Endothelial cell of umbilical vein (primary cell): ENCODE measurements around the gene ZNF808. TPM values are rescaled to one million over a fixed set of nuclear protein-coding genes. Genes with fewer than 3 reads are reported as not detected.

Experiments
- BruUV-seq: library from RNA; stranded (reverse); fragments of 400-500 nt; replicated peaks from 2 replicates; lab custom pipeline; 2021; lab: Mats Ljungman, UMichigan
- CTCF ChIA-PET: fragments of 300-600, 350-600 bp; sonication (Branson Sonifier 250); formaldehyde crosslinking; loops from one replicate; lab custom pipeline; 2021; ENCODE audit warnings: antibody characterized with exemption, inconsistent platforms; lab: Charles Lee
- POLR2A ChIA-PET: fragments of 300-600, 350-600 bp; sonication (Branson Sonifier 250); formaldehyde crosslinking; loops from one replicate; lab custom pipeline; 2021; ENCODE audit warnings: antibody characterized with exemption, inconsistent platforms; lab: Charles Lee
- DNase-seq: peaks from one replicate; pipeline ENCODE4 v3.0.0-alpha.2; 2011; ENCODE audit warnings: low read depth, low spot score
- FAIRE-seq: peaks from 2 replicates; lab custom pipeline; 2011; peaks lifted over from hg19 to GRCh38; lab: Jason Lieb, UNC
- H2AFZ ChIP-seq: 2 replicates; pipeline ENCODE4 v1.6.0; 2012; ENCODE audit warnings: low read depth, low read length, control low read depth, inconsistent platforms
- H3K27ac ChIP-seq: 2 replicates; pipeline ENCODE4 v1.5.1; 2011; ENCODE audit warnings: low read depth, mild to moderate bottlenecking, control low read depth, low read length, moderate library complexity; ENCODE audit not compliant: insufficient read depth
- H3K27me3 ChIP-seq, 2 experiments: 2 replicates each; pipeline versions ENCODE4 v1.6.0 to v1.6.1; 2011; ENCODE audit warnings: low read length in 2 of 2, mixed read lengths in 1 of 2; ENCODE audit not compliant: control insufficient read depth in 2 of 2, insufficient read depth in 2 of 2
- H3K36me3 ChIP-seq, 2 experiments: 2 replicates in 1 of 2; 3 replicates in 1 of 2; pipeline ENCODE4 v1.5.1; 2011; ENCODE audit warnings: low read length in 2 of 2, mild to moderate bottlenecking in 1 of 2, moderate library complexity in 1 of 2; ENCODE audit not compliant: control insufficient read depth in 2 of 2, insufficient read depth in 2 of 2; ENCODE audit errors: extremely low read depth in 1 of 2
- H3K4me1 ChIP-seq: 3 replicates; pipeline ENCODE4 v1.5.1; 2011; ENCODE audit warnings: mild to moderate bottlenecking, low read length; ENCODE audit not compliant: control insufficient read depth, insufficient read depth; ENCODE audit errors: extremely low read depth
- H3K4me2 ChIP-seq: 2 replicates; pipeline ENCODE4 v1.6.1; 2011; ENCODE audit warnings: low read length, control low read depth, mixed read lengths; ENCODE audit not compliant: insufficient read depth
- H3K4me3 ChIP-seq, 3 experiments: fragments of 200-600 bp in 1 of 3; sonication (generic), shearing (Covaris generic) in 1 of 3; replicated peaks in 1 of 3; 2 replicates each; pipeline ENCODE4 v1.5.1; 2011 to 2016; ENCODE audit warnings: control low read depth in 3 of 3, low read length in 3 of 3, mild to moderate bottlenecking in 2 of 3, inconsistent platforms in 1 of 3, low read depth in 1 of 3, moderate library complexity in 1 of 3; ENCODE audit not compliant: insufficient read depth in 1 of 3
- H3K79me2 ChIP-seq: 2 replicates; pipeline ENCODE4 v1.6.0; 2012; ENCODE audit warnings: low read length, inconsistent platforms; ENCODE audit not compliant: control insufficient read depth, insufficient read depth
- H3K9ac ChIP-seq: replicated peaks from 2 replicates; pipeline ENCODE3; 2011; ENCODE audit warnings: low read length, control low read depth; ENCODE audit not compliant: insufficient read depth; ENCODE audit errors: extremely low read depth
- H3K9me1 ChIP-seq: replicated peaks from 3 replicates; pipeline ENCODE4 v1.6.0; 2011; ENCODE audit warnings: mild to moderate bottlenecking, low read length; ENCODE audit not compliant: control insufficient read depth, insufficient read depth; ENCODE audit errors: extremely low read depth
- H3K9me3 ChIP-seq: replicated peaks from 2 replicates; pipeline ENCODE4 v1.5.1; 2012; ENCODE audit warnings: low read length, inconsistent platforms; ENCODE audit not compliant: control insufficient read depth, insufficient read depth
- H4K20me1 ChIP-seq: replicated peaks from 2 replicates; pipeline ENCODE3; 2011; ENCODE audit warnings: mild to moderate bottlenecking, low read length; ENCODE audit not compliant: control insufficient read depth, insufficient read depth; ENCODE audit errors: extremely low read depth
- EZH2 ChIP-seq: IDR thresholded peaks from 2 replicates; pipeline ENCODE4 v1.6.1; 2012; ENCODE audit warnings: borderline replicate concordance, low read depth, mild to moderate bottlenecking, moderate library complexity, low read length, inconsistent platforms; ENCODE audit not compliant: severe bottlenecking
- FOS ChIP-seq: IDR thresholded peaks from 2 replicates; pipeline ENCODE4 v1.6.1; 2011; ENCODE audit warnings: mild to moderate bottlenecking, low read length, moderate library complexity, borderline replicate concordance; ENCODE audit not compliant: insufficient read depth
- GATA2 ChIP-seq: IDR thresholded peaks from 2 replicates; pipeline ENCODE4 v1.7.0; 2011; ENCODE audit warnings: low read depth, mild to moderate bottlenecking, moderate library complexity, mixed read lengths, low read length; ENCODE audit not compliant: insufficient read length, insufficient read depth
- JUN ChIP-seq: IDR thresholded peaks from 2 replicates; pipeline ENCODE4 v1.6.1; 2011; ENCODE audit warnings: borderline replicate concordance, low read depth; ENCODE audit not compliant: insufficient read length, insufficient read depth
- MYC ChIP-seq: IDR thresholded peaks from one replicate; pipeline ENCODE4 v1.6.1; 2011; ENCODE audit warnings: mild to moderate bottlenecking, low read depth, low read length
- POLR2A ChIP-seq: IDR thresholded peaks from 2 replicates; pipeline ENCODE4 v1.6.1; 2012; ENCODE audit warnings: low read depth, mild to moderate bottlenecking, control low read depth, low read length
- POLR2AphosphoS5 ChIP-seq: IDR thresholded peaks from 2 replicates; pipeline ENCODE4 v1.6.1; 2012; ENCODE audit warnings: low read depth, mild to moderate bottlenecking, control low read depth, low read length, moderate library complexity; ENCODE audit not compliant: insufficient read depth
- dilution Hi-C: fragments of 300-500 bp; cut with MboI; formaldehyde crosslinking; loops from one replicate; pipeline ENCODE4 v1.15.0; 2019; ENCODE audit warnings: low sequenced_read_pairs; ENCODE audit not compliant: extremely low pct_ligation_motif_present
- intact Hi-C: fragments of 100-400 bp; cut with micrococcal nuclease; formaldehyde crosslinking; loops from one replicate; pipeline ENCODE4 v1.10.0; 2022
- polyA plus RNA-seq, 4 experiments: library from polyadenylated mRNA; depleted of rRNA in 3 of 4; stranded (reverse) in 3 of 4; unstranded in 1 of 4; fragments of >200 nt; gene quantifications; 2 replicates each; pipeline versions ENCODE4 v1.2.1 to v1.2.3, GENCODE V29; 2011 to 2012; ENCODE audit warnings: missing spikeins in 1 of 4
- total RNA-seq: library from RNA; stranded (reverse); gene quantifications from 2 replicates; pipeline ENCODE4 v1.2.3, GENCODE V29; 2021
- TF ChIP-seq, protein P1 (sequence below), 2 donors: IDR thresholded peaks; 1 replicate in 1 of 2; 2 replicates in 1 of 2; pipeline ENCODE4 v1.5.1; 2011; ENCODE audit warnings: low read length in 2 of 2, mild to moderate bottlenecking in 2 of 2, moderate library complexity in 2 of 2, control low read depth in 1 of 2, inconsistent platforms in 1 of 2, low read depth in 1 of 2; ENCODE audit not compliant: insufficient read depth in 1 of 2; ENCODE audit errors: extremely low read depth in 1 of 2
- TF ChIP-seq, protein P2 (sequence below): IDR thresholded peaks from 2 replicates; pipeline ENCODE4 v1.6.1; 2011; ENCODE audit not compliant: insufficient read depth, insufficient read length

ZNF808 gene
- total and polyA plus RNA-seq, 2 donors (not counting 3 experiments of a cell fraction or from before 2014, with no cell fraction given), result 1.9 to 15.2 TPM

DNA sequence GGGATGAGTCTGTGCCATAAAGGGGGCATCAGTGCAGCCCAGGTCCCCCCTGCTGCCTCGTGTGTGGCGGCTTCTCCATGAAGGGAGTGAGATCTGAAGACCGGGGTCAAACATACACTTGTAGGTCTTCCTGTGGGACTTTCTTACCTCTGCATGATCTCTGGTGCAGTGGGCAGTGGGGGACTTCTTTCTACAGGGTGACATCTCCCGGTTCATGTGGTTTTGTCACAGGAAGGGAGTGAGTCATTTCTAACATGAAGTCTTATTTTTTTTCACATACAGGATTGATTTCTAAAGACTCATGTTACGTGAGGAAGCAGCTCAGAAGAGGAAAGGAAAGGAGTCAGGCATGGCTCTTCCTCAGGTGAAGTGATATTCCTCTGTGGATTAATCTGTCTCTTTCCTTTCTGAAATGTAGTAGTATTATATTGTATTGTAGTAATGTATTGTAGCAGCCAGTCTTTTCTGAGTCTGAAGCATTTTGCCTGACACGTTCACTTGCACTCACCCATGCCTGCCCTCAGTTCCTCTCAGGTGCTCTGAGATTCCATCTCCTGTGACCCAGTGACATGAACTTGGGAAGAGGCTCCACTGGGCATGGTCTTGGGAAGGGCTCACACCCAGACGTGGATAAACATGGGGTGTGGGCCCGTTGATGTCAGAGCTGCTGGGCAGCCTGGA lies 15.7 kb downstream of the ZNF808 start:
- no peaks in the 10 kb centered on the region for H3K9me3 ChIP-seq
- BruUV-seq, result no TSS peak
- dilution Hi-C loops (no loop called here), intact Hi-C loops (no loop called here)
- CTCF ChIA-PET, result no interaction called here
- DNase-seq (peak; percentile 17), FAIRE-seq (peak; percentile 12)
- H4K20me1 ChIP-seq, result no peaks in the 10 kb centered on the region
- H3K9me1 ChIP-seq, result no peaks in the 10 kb centered on the region
- peak overlapping the region; percentile 18 for H3K27ac ChIP-seq
- peaks cover 6% of the 10 kb centered on the region for H3K4me1 ChIP-seq
- H3K4me3 ChIP-seq, result no peak overlapping the region
- no peaks in the 10 kb centered on the region for H3K27me3 ChIP-seq
- H3K9ac ChIP-seq, result no peak overlapping the region
- peaks cover 0 to 2% of the 10 kb centered on the region in 2 experiments for H3K36me3 ChIP-seq
- POLR2A ChIA-PET, result no interaction called here
- peak; percentile 26 for TF ChIP-seq FOS
- no peak for TF ChIP-seq EZH2
- TF ChIP-seq GATA2, result no peak
- TF ChIP-seq, protein P1, sequence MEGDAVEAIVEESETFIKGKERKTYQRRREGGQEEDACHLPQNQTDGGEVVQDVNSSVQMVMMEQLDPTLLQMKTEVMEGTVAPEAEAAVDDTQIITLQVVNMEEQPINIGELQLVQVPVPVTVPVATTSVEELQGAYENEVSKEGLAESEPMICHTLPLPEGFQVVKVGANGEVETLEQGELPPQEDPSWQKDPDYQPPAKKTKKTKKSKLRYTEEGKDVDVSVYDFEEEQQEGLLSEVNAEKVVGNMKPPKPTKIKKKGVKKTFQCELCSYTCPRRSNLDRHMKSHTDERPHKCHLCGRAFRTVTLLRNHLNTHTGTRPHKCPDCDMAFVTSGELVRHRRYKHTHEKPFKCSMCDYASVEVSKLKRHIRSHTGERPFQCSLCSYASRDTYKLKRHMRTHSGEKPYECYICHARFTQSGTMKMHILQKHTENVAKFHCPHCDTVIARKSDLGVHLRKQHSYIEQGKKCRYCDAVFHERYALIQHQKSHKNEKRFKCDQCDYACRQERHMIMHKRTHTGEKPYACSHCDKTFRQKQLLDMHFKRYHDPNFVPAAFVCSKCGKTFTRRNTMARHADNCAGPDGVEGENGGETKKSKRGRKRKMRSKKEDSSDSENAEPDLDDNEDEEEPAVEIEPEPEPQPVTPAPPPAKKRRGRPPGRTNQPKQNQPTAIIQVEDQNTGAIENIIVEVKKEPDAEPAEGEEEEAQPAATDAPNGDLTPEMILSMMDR (IDR thresholded peaks at IDR 0.05; ENCODE audit: extremely low read depth in 1 of 2, insufficient read depth in 1 of 2, low read depth in 1 of 2, low read length in 2 of 2), result no peak
- TF ChIP-seq POLR2A, result no peak
- TF ChIP-seq MYC, result no peak
- no peak for TF ChIP-seq POLR2AphosphoS5
- TF ChIP-seq, protein P2, sequence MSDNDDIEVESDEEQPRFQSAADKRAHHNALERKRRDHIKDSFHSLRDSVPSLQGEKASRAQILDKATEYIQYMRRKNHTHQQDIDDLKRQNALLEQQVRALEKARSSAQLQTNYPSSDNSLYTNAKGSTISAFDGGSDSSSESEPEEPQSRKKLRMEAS, result no peak
- TF ChIP-seq JUN, result peak; percentile 37
- no peak overlapping the region for H2AFZ ChIP-seq
- H3K79me2 ChIP-seq, result peaks cover 3% of the 10 kb centered on the region
- no peak overlapping the region for H3K4me2 ChIP-seq
